NB4 (cell line): ENCODE data around the gene FUBP3.

Experiments
- DNase-seq: peaks from one replicate; pipeline ENCODE4 v3.0.0; 2010; ENCODE audit warnings: low read depth
- H3K4me3 ChIP-seq: one replicate; pipeline ENCODE4 v1.5.1; 2011; ENCODE audit warnings: mild to moderate bottlenecking, low read depth, low read length, moderate library complexity
- CTCF ChIP-seq: IDR thresholded peaks from one replicate; pipeline ENCODE4 v1.5.1; 2012; ENCODE audit warnings: low read depth, low read length
- MAX ChIP-seq: IDR thresholded peaks from 2 replicates; pipeline ENCODE4 v1.6.1; 2011; ENCODE audit warnings: low read depth, low read length
- MYC ChIP-seq: IDR thresholded peaks from 2 replicates; pipeline ENCODE4 v1.6.1; 2011; ENCODE audit warnings: low read depth, low read length
- POLR2A ChIP-seq: IDR thresholded peaks from 2 replicates; pipeline ENCODE4 v1.6.1; 2011; ENCODE audit warnings: mild to moderate bottlenecking; ENCODE audit not compliant: insufficient read length; ENCODE audit errors: extremely low read depth

FUBP3 gene

GRCh38 chr9:130578865-130579737 is at the start of gene FUBP3:
FUBP3 (plus strand) TSS chr9:130579577; CDS start chr9:130579681, 104 bp downstream.
- DNase-seq: peak; percentile 92
- TF ChIP-seq POLR2A (peak; percentile 90), MYC (no peak; the same call in none of the 2 replicates), CTCF (no peak), MAX (peak; percentile 93)

GRCh38 chr9:130530938-130531337 is 48.4 kb upstream of the FUBP3 start:
- DNase-seq: no peak
- no peak overlapping the region for H3K4me3 ChIP-seq
- no peak for TF ChIP-seq CTCF
- no peak for TF ChIP-seq MYC
- no peak for TF ChIP-seq POLR2A
- TF ChIP-seq MAX: no peak

More at GRCh38 chr9:130578865-130579737, at the start of gene FUBP3:
- peak within 1 kb of the TSS; percentile 93 for H3K4me3 ChIP-seq

GRCh38 chr9:130531670-130532069 is 47.7 kb upstream of the FUBP3 start:
- H3K4me3 ChIP-seq: no peak overlapping the region
- TF ChIP-seq MAX (no peak), CTCF (no peak), MYC (no peak), POLR2A (no peak)
- no peak for DNase-seq

GRCh38 chr9:130532426-130533080 is 46.8 kb upstream of the FUBP3 start:
- no peak for TF ChIP-seq MYC
- no peak for TF ChIP-seq MAX
- TF ChIP-seq POLR2A: no peak
- no peak for TF ChIP-seq CTCF
- H3K4me3 ChIP-seq: no peak overlapping the region
- DNase-seq: no peak

GRCh38 chr9:130535818-130536521 is 43.4 kb upstream of the FUBP3 start:
- no peak overlapping the region for H3K4me3 ChIP-seq
- TF ChIP-seq POLR2A (no peak), CTCF (no peak), MYC (no peak), MAX (no peak)
- peak; percentile 15 for DNase-seq
